ENCODE data around the gene ITPR1.

The ITPR1 gene

DNA sequence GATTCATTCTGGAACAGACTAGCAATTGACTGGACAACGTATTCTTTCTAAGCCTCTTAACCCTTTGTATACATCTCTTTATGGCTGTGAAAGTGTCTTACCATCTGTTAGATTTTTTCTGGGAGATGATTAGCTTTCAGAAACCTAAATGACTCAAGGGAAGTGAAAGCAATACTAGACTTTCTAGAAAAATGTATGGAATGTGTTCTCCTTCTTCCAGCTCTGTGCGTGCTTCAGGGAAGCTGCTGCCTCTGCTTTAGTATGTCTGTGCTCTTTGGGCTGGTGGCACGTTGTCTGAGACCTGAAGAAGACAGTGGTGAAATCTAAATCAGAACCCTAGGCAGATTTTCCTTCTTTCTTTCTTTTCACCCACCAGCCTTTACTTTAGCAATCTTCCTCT lies 89.5 kb downstream of the ITPR1 start:
- H3K27me3 ChIP-seq (ENCODE audit: insufficient read depth, poor library complexity, severe bottlenecking) = no peaks in the 10 kb centered on the region
- H3K27ac ChIP-seq (replicated peaks) = no peak overlapping the region
- H3K4me3 ChIP-seq (replicated peaks; ENCODE audit: insufficient read depth, low read length) = no peak overlapping the region
- TF ChIP-seq GABPA (IDR thresholded peaks at IDR 0.05; ENCODE audit: low read depth) = no peak
- TF ChIP-seq SPI1 (IDR thresholded peaks at IDR 0.05; ENCODE audit: borderline replicate concordance, low read depth) = no peak
- TF ChIP-seq, protein P1, sequence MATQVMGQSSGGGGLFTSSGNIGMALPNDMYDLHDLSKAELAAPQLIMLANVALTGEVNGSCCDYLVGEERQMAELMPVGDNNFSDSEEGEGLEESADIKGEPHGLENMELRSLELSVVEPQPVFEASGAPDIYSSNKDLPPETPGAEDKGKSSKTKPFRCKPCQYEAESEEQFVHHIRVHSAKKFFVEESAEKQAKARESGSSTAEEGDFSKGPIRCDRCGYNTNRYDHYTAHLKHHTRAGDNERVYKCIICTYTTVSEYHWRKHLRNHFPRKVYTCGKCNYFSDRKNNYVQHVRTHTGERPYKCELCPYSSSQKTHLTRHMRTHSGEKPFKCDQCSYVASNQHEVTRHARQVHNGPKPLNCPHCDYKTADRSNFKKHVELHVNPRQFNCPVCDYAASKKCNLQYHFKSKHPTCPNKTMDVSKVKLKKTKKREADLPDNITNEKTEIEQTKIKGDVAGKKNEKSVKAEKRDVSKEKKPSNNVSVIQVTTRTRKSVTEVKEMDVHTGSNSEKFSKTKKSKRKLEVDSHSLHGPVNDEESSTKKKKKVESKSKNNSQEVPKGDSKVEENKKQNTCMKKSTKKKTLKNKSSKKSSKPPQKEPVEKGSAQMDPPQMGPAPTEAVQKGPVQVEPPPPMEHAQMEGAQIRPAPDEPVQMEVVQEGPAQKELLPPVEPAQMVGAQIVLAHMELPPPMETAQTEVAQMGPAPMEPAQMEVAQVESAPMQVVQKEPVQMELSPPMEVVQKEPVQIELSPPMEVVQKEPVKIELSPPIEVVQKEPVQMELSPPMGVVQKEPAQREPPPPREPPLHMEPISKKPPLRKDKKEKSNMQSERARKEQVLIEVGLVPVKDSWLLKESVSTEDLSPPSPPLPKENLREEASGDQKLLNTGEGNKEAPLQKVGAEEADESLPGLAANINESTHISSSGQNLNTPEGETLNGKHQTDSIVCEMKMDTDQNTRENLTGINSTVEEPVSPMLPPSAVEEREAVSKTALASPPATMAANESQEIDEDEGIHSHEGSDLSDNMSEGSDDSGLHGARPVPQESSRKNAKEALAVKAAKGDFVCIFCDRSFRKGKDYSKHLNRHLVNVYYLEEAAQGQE (IDR thresholded peaks at IDR 0.05; ENCODE audit: insufficient replicate concordance, low read depth) = no peak
- no peak for TF ChIP-seq POLR2AphosphoS5 (IDR thresholded peaks at IDR 0.05; ENCODE audit: low read depth)
- no peak for TF ChIP-seq CTCF (IDR thresholded peaks at IDR 0.05; ENCODE audit: insufficient read depth, low read length)
- DNase-seq (ENCODE audit: low read depth in 1 of 2, low spot score in 1 of 2) = no peak

GRCh38 chr3:4583416-4583815 lies 90.3 kb downstream of the ITPR1 start:
- no peak for DNase-seq (ENCODE audit: low read depth in 1 of 2, low spot score in 1 of 2)
- Histone ChIP-seq H3K4me3 (replicated peaks; ENCODE audit: insufficient read depth, low read length) (no peak overlapping the region), H3K27ac (replicated peaks) (no peak overlapping the region), H3K27me3 (ENCODE audit: insufficient read depth, poor library complexity, severe bottlenecking) (no peaks in the 10 kb centered on the region)
- TF ChIP-seq CTCF (IDR thresholded peaks at IDR 0.05; ENCODE audit: insufficient read depth, low read length) = no peak
- no peak for TF ChIP-seq GABPA (IDR thresholded peaks at IDR 0.05; ENCODE audit: low read depth)
- TF ChIP-seq, protein P1 (IDR thresholded peaks at IDR 0.05; ENCODE audit: insufficient replicate concordance, low read depth) = no peak
- TF ChIP-seq SPI1 (IDR thresholded peaks at IDR 0.05; ENCODE audit: borderline replicate concordance, low read depth) = no peak
- TF ChIP-seq POLR2AphosphoS5 (IDR thresholded peaks at IDR 0.05; ENCODE audit: low read depth) = no peak

- Histone ChIP-seq H3K27me3 (ENCODE audit: insufficient read depth, poor library complexity, severe bottlenecking) (no peaks in the 10 kb centered on the region), H3K27ac (replicated peaks) (peak overlapping the region; percentile 45), H3K4me3 (replicated peaks; ENCODE audit: insufficient read depth, low read length) (0 out of 2 replicates have a peak overlapping the region, but pooled peaks have one; percentile 7)
- TF ChIP-seq, protein P1 (IDR thresholded peaks at IDR 0.05; ENCODE audit: insufficient replicate concordance, low read depth) = no peak
- TF ChIP-seq SPI1 (IDR thresholded peaks at IDR 0.05; ENCODE audit: borderline replicate concordance, low read depth) = peak; percentile 82
- DNase-seq (ENCODE audit: low read depth in 1 of 2, low spot score in 1 of 2) = peak; percentile 14 to 63
These were observed 91.5 kb downstream of the ITPR1 start for GRCh38 chr3:4584456-4585249.

Data from HL-60 (cell line).